ENCODE measurements around the gene CDS2. TPM values are rescaled to one million over a fixed set of nuclear protein-coding genes. Genes with fewer than 3 reads are reported as not detected.
A peak's percentile ranks its signal among the peaks of the same experiment; 100 is the strongest.

The CDS2 gene
- total RNA-seq, 6 experiments from 2014 or later: 13.7 to 42.3 (median 31.6) TPM

DNA sequence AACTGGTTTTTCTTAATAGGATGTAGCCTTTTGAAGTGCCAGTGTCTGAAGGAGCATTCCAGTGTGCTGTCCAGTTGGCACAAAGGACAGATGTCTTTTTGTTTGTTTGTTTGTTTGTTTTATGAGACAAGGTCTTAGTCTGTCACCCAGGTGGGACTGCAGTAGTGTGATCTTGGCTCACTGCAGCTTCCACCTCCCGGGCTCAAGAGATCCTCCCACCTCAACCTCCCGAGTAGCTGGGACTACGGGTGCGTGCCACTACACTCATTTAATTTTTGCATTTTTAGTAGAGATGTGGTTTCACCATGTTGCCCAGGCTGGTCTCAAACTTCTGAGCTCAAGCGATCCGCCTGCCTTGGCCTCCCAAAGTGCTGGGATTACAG lies 27.7 kb downstream of the CDS2 start:
- DNase-seq: peak in 1 of 3 donors; percentile 23

DNA sequence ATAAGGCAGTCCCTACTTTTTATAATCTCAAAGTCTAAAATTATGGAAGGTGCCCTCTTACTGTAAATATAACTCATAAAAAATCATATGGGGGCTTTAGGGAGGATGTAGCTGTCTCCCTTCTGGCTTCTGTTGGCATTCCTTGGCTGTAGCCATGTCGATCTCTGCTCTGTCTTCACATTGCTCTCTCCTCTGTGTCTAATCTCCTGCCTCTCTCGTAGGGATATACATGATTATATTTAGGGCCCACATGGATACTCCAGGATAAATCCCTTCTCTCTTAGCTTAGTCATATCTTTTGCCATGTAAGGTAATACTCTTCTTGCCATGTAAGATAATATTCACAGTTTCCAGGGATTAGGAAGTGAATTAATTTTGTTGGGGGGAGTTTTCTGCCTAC lies 28.6 kb downstream of the CDS2 start:
- no peak for ATAC-seq
- TF ChIP-seq POLR2A (IDR thresholded peaks at IDR 0.05): no peak
- WGBS (ENCODE audit: insufficient coverage, low coverage, low lambda C conversion rate, missing lambda C conversion rate): 75% methylated on average over 2 of the region's 2 CpGs

More for the DNA sequence above, 27.7 kb downstream of the CDS2 start:
- no peak for TF ChIP-seq POLR2A (IDR thresholded peaks at IDR 0.05)
- TF ChIP-seq, protein P1, sequence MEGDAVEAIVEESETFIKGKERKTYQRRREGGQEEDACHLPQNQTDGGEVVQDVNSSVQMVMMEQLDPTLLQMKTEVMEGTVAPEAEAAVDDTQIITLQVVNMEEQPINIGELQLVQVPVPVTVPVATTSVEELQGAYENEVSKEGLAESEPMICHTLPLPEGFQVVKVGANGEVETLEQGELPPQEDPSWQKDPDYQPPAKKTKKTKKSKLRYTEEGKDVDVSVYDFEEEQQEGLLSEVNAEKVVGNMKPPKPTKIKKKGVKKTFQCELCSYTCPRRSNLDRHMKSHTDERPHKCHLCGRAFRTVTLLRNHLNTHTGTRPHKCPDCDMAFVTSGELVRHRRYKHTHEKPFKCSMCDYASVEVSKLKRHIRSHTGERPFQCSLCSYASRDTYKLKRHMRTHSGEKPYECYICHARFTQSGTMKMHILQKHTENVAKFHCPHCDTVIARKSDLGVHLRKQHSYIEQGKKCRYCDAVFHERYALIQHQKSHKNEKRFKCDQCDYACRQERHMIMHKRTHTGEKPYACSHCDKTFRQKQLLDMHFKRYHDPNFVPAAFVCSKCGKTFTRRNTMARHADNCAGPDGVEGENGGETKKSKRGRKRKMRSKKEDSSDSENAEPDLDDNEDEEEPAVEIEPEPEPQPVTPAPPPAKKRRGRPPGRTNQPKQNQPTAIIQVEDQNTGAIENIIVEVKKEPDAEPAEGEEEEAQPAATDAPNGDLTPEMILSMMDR (IDR thresholded peaks at IDR 0.05): no peak
- Histone ChIP-seq H3K36me3 (no peaks in the 10 kb centered on the region), H3K27ac (no peak overlapping the region), H3K4me1 (peaks cover 0 to 65% (median 27%) of the 10 kb centered on the region in 4 donors), H3K4me3 (no peak overlapping the region), H3K27me3 (no peaks in the 10 kb centered on the region), H3K9me3 (no peaks in the 10 kb centered on the region)
- ATAC-seq: no peak
- WGBS (ENCODE audit: insufficient coverage, low coverage, low lambda C conversion rate, missing lambda C conversion rate): 100% methylated on average over 2 of the region's 6 CpGs
- intact Hi-C loops (cut with DNase I): no loop called here

DNA sequence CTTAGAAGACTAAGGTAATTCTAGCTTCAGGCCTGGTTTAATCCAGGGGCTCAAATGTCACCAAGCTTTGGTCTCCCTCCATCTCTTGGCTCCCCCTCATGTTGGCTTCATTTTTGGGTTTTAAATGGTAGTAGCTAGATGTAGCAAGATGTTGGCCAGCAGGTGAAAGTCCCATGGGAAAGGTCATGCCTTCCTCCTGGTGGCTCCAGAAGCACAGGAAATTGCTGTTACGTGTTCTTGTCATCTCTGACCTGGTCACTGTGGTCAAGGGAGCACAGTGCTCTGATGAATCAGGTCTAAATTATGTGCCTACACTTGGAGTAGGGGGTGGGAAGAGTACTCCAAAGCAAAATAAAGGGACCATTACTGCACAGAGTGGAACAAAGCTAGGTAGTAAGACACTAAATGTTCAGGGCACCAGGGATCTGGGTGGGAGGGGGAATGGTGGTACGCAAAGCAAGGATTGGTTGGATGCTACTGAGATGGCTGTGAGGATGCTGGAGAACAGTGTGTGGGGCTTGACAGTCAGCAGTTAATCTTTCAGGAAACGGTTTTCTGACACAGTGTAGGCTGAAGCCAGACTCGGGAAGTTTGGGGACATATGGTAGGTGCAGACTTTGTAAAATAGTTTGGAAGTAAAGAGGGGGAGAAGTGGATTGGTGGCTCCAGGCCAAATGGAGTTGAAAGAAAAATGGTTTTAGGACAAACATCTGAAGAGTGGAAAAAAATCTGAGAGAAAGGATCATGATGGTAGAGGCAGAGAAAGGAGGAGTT lies 30.1 kb downstream of the CDS2 start:
- peak; percentile 67 to 88 (median 72) for ATAC-seq
- no peaks in the 10 kb centered on the region for H3K9me3 ChIP-seq
- WGBS (ENCODE audit: insufficient coverage, low coverage, low lambda C conversion rate, missing lambda C conversion rate): 47% methylated on average over 4 of the region's 4 CpGs

More for the DNA sequence above, 28.6 kb downstream of the CDS2 start:
- Histone ChIP-seq H3K4me1 (peaks cover 0 to 56% (median 24%) of the 10 kb centered on the region in 4 donors), H3K27me3 (no peaks in the 10 kb centered on the region), H3K27ac (no peak overlapping the region), H3K9me3 (no peaks in the 10 kb centered on the region), H3K36me3 (no peaks in the 10 kb centered on the region), H3K4me3 (no peak overlapping the region)
- intact Hi-C loops (cut with DNase I): no loop called here
- DNase-seq: no peak

DNA sequence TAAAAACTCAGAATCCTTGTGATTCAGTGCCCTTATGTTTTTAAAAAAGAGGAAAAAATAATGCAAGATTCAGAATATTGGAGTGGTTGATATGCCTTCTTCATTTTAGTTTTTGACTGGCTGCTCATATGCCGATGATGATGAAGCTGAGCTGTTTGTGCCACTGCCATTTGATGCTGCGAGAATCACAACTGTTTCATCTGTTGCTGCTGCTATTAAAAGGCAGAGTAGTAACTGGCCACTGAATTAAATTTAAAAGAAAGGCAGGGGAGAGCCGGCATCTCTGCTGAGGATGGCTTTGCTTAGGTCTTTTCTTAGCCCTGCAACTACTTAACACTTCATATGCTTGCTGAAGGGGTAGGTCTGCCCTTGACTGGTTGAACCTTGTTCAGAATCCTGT lies 33.1 kb downstream of the CDS2 start:
- Histone ChIP-seq H3K36me3 (no peaks in the 10 kb centered on the region), H3K9me3 (no peaks in the 10 kb centered on the region), H3K27ac (no peak overlapping the region), H3K27me3 (no peaks in the 10 kb centered on the region), H3K4me1 (peaks cover 0 to 26% (median 6%) of the 10 kb centered on the region in 4 donors), H3K4me3 (no peak overlapping the region)
- ATAC-seq (no peak), DNase-seq (no peak)
- intact Hi-C loops (cut with DNase I): no loop called here
- TF ChIP-seq POLR2A (IDR thresholded peaks at IDR 0.05): no peak
- TF ChIP-seq, protein P1 (IDR thresholded peaks at IDR 0.05): no peak
- 87% methylated on average over 3 of the region's 3 CpGs for WGBS (ENCODE audit: insufficient coverage, low coverage, low lambda C conversion rate, missing lambda C conversion rate)

More for the DNA sequence above, 30.1 kb downstream of the CDS2 start:
- no peaks in the 10 kb centered on the region for H3K36me3 ChIP-seq
- H3K27ac ChIP-seq: peak overlapping the region in 1 of 3 donors; percentile 24
- peak in 1 of 3 donors; percentile 39 for DNase-seq
- TF ChIP-seq, protein P1 (IDR thresholded peaks at IDR 0.05): no peak
- no peak for TF ChIP-seq POLR2A (IDR thresholded peaks at IDR 0.05)
- no peaks in the 10 kb centered on the region for H3K27me3 ChIP-seq
- peaks cover 0 to 52% (median 18%) of the 10 kb centered on the region in 4 donors for H3K4me1 ChIP-seq
- no peak overlapping the region for H3K4me3 ChIP-seq
- intact Hi-C loops (cut with DNase I): no loop called here

DNA sequence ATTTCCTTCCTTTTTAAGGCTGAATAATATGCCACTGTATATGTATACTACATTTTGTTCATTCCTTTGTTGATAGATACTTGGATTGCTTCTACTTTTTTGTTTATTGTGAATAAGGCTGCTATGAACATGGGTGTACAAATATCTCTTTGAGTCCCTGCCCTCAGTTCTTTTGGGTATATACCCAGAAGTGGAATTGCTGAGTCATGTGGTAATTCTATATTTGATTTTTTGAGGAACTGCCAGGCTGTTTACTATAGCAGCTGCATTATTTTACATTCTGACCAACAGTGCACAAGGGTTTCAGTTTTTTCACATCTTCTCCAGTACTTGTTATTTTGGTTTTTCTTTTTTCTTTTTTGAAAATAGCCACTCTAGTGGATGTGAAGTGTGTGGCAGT lies 34.1 kb downstream of the CDS2 start:
- Histone ChIP-seq H3K4me3 (no peak overlapping the region), H3K27me3 (no peaks in the 10 kb centered on the region), H3K36me3 (no peaks in the 10 kb centered on the region), H3K4me1 (peaks cover 0 to 25% (median 6%) of the 10 kb centered on the region in 4 donors), H3K27ac (no peak overlapping the region), H3K9me3 (no peaks in the 10 kb centered on the region)
- ATAC-seq (no peak), DNase-seq (no peak)
- TF ChIP-seq POLR2A (IDR thresholded peaks at IDR 0.05): no peak
- TF ChIP-seq, protein P1 (IDR thresholded peaks at IDR 0.05): no peak
- intact Hi-C loops (cut with DNase I): no loop called here
